SK-N-DZ (cell line): ENCODE measurements around the gene RILPL2.
"Not testable (repeated sequence)": the region's sequence is repeated elsewhere in the genome, so short reads cannot be mapped to it uniquely, and the experiment has no call there.

Source experiments
- DNase-seq: peaks from one replicate; pipeline ENCODE4 v3.0.0-alpha.2; 2015; ENCODE audit warnings: low spot score

Gene RILPL2

DNA sequence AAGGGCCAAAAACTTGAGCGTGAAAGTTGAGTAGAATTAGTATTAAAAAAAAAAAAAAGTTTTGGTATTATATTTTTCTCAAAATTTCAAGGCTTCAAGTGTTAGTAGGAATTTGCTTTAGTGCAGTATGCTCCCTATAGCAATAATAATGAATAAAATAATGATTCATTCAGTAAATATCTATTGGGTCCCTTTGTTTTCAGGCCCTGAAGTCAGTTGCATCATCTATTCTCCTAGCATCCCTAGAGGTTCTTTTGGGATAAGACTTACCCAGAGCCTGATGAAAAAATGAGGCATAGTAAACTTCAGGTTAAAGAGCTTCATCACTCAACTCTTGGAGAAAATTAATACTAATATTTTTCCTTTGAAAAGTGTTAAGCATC lies 51.5 kb downstream of the RILPL2 start:
- no peak for DNase-seq

GRCh38 chr12:123384318-123384993 lies 52.0 kb downstream of the RILPL2 start:
- peak; percentile 37 for DNase-seq

- DNase-seq: no peak
These were observed 53.8 kb downstream of the RILPL2 start for GRCh38 chr12:123382684-123383083.

GRCh38 chr12:123379391-123379790 lies 57.1 kb downstream of the RILPL2 start:
- no peak for DNase-seq

- not testable (repeated sequence) for DNase-seq
These were observed 64.1 kb downstream of the RILPL2 start for GRCh38 chr12:123372415-123372814.

- not testable (repeated sequence) for DNase-seq
These were observed 64.7 kb downstream of the RILPL2 start for GRCh38 chr12:123371667-123372368.

- no peak for DNase-seq
These were observed 67.3 kb downstream of the RILPL2 start for GRCh38 chr12:123369229-123369628.

- DNase-seq: not testable (repeated sequence)
These were observed 68.1 kb downstream of the RILPL2 start for GRCh38 chr12:123368431-123368830.

GRCh38 chr12:123367511-123367910 lies 69.0 kb downstream of the RILPL2 start:
- no peak for DNase-seq
